HepG2 (cell line): ENCODE data around the gene EIF5B. TPM values are rescaled to one million over a fixed set of nuclear protein-coding genes. Genes with fewer than 3 reads are reported as not detected.

Experiments used
- CEBPG ChIP-seq: IDR thresholded peaks from 2 replicates; pipeline ENCODE4 v1.6.1; 2016
- EEA1 ChIP-seq: sonication (generic); formaldehyde crosslinking; IDR thresholded peaks from 2 replicates; pipeline ENCODE4 v1.5.1; 2020; ENCODE audit warnings: mild to moderate bottlenecking, missing genetic modification reagents, borderline replicate concordance
- HNF4A ChIP-seq: sonication (generic); formaldehyde crosslinking; IDR thresholded peaks from 2 replicates; pipeline ENCODE4 v1.4.0; 2020; ENCODE audit warnings: missing genetic modification reagents
- JUN ChIP-seq: sonication (generic); formaldehyde crosslinking; IDR thresholded peaks from 2 replicates; pipeline ENCODE4 v1.4.0; 2020; ENCODE audit warnings: mild to moderate bottlenecking, missing genetic modification reagents
- KDM3A ChIP-seq: IDR thresholded peaks from 2 replicates; pipeline ENCODE4 v1.6.1; 2018; ENCODE audit warnings: low read depth, missing compliant biosample characterization
- LCORL ChIP-seq, 2 experiments: fragments of 450-650 bp in 1 of 2; sonication (generic) in 1 of 2; formaldehyde crosslinking in 1 of 2; IDR thresholded peaks; 2 replicates each; pipeline versions ENCODE4 v1.5.0 to v1.6.1; 2017 to 2020; ENCODE audit warnings: antibody characterized with exemption in 1 of 2, missing genetic modification reagents in 1 of 2
- MIXL1 ChIP-seq: IDR thresholded peaks from 2 replicates; pipeline ENCODE4 v1.6.1; 2016
- PPARG ChIP-seq: conservative IDR thresholded peaks from 2 replicates; pipeline ENCODE4 v1.6.1; 2016; ENCODE audit warnings: missing biosample characterization, missing genetic modification reagents
- REL ChIP-seq: sonication (generic); formaldehyde crosslinking; conservative IDR thresholded peaks from 2 replicates; pipeline ENCODE4 v1.8.0; 2022; ENCODE audit warnings: mild to moderate bottlenecking, missing genetic modification reagents, moderate library complexity
- RFX5 ChIP-seq: IDR thresholded peaks from 2 replicates; pipeline ENCODE4 v1.6.1; 2011; ENCODE audit warnings: low read depth, low read length, improper control_type of control experiment
- RFXAP ChIP-seq: sonication (generic); formaldehyde crosslinking; IDR thresholded peaks from 2 replicates; pipeline ENCODE4 v1.4.0; 2020; ENCODE audit warnings: missing genetic modification reagents, borderline replicate concordance
- SP5 ChIP-seq: IDR thresholded peaks from 2 replicates; pipeline ENCODE4 v1.6.1; 2016; ENCODE audit warnings: low read depth, borderline replicate concordance
- TOE1 ChIP-seq: sonication (generic); formaldehyde crosslinking; IDR thresholded peaks from 2 replicates; pipeline ENCODE4 v1.4.0; 2020; ENCODE audit warnings: mild to moderate bottlenecking, missing genetic modification reagents
- YEATS2 ChIP-seq: sonication (generic); formaldehyde crosslinking; IDR thresholded peaks from 2 replicates; pipeline ENCODE4 v1.4.0; 2020; ENCODE audit warnings: missing genetic modification reagents, borderline replicate concordance
- ZNF232 ChIP-seq: sonication (generic); formaldehyde crosslinking; IDR thresholded peaks from 2 replicates; pipeline ENCODE4 v1.4.0; 2020; ENCODE audit warnings: missing genetic modification reagents, borderline replicate concordance
- ZNF354B ChIP-seq: sonication (generic); formaldehyde crosslinking; IDR thresholded peaks from 2 replicates; pipeline ENCODE4 v1.8.0; 2022; ENCODE audit warnings: mild to moderate bottlenecking, missing genetic modification reagents
- ZNF382 ChIP-seq: sonication (generic); formaldehyde crosslinking; IDR thresholded peaks from 2 replicates; pipeline ENCODE4 v1.5.0; 2020; ENCODE audit warnings: missing genetic modification reagents, mild to moderate bottlenecking, borderline replicate concordance
- ZNF468 ChIP-seq: sonication (generic); formaldehyde crosslinking; IDR thresholded peaks from 2 replicates; pipeline ENCODE4 v1.8.0; 2022; ENCODE audit warnings: mild to moderate bottlenecking, moderate library complexity, missing genetic modification reagents
- ZNF546 ChIP-seq: sonication (generic); formaldehyde crosslinking; conservative IDR thresholded peaks from 2 replicates; pipeline ENCODE4 v1.8.1; 2023; ENCODE audit warnings: mild to moderate bottlenecking, missing genetic modification reagents
- ZNF562 ChIP-seq: sonication (generic); formaldehyde crosslinking; IDR thresholded peaks from 2 replicates; pipeline ENCODE4 v1.8.0; 2022; ENCODE audit warnings: missing genetic modification reagents, borderline replicate concordance
- ZNF563 ChIP-seq: sonication (generic); formaldehyde crosslinking; IDR thresholded peaks from 2 replicates; pipeline ENCODE4 v1.8.0; 2022; ENCODE audit warnings: mild to moderate bottlenecking, moderate library complexity, missing genetic modification reagents
- ZSCAN22 ChIP-seq: sonication (generic); formaldehyde crosslinking; IDR thresholded peaks from 2 replicates; pipeline ENCODE4 v1.4.0; 2020; ENCODE audit warnings: mild to moderate bottlenecking, missing genetic modification reagents
- polyA plus RNA-seq, 8 experiments: library from polyadenylated mRNA; depleted of rRNA in 3 of 8; stranded (reverse) in 7 of 8; unstranded in 1 of 8; fragments of >200 nt; fragmentation: Illumina TruSeq in 4 of 8; extraction: Trizol in 4 of 8; gene quantifications; 2 replicates each; pipeline versions ENCODE4 v1.2.1 to v1.2.3, GENCODE V29; 2011 to 2016; ENCODE audit warnings: low read depth in 4 of 8, missing spikeins in 1 of 8, mixed read lengths in 1 of 8; ENCODE audit not compliant: insufficient read depth in 1 of 8
- total RNA-seq, 5 experiments: library from RNA; depleted of rRNA; stranded (reverse); fragments of >200 nt; fragmentation: Illumina TruSeq; extraction: Trizol; gene quantifications; 2 replicates each; pipeline ENCODE4 v1.2.3, GENCODE V29; 2016; ENCODE audit warnings: low read depth in 1 of 5
- TF ChIP-seq, protein P1 (sequence below): sonication (generic); formaldehyde crosslinking; IDR thresholded peaks from 2 replicates; pipeline ENCODE4 v1.4.0; 2020; ENCODE audit warnings: missing genetic modification reagents
- TF ChIP-seq, protein P2 (sequence below): sonication (generic); formaldehyde crosslinking; IDR thresholded peaks from 2 replicates; pipeline ENCODE4 v1.8.1; 2023; ENCODE audit warnings: mild to moderate bottlenecking, missing genetic modification reagents
- TF ChIP-seq, protein P3 (sequence below), 2 experiments: sonication (generic) in 1 of 2; formaldehyde crosslinking in 1 of 2; IDR thresholded peaks; 2 replicates each; pipeline versions ENCODE4 v1.4.0 to v1.6.1; 2016 to 2020; ENCODE audit warnings: borderline replicate concordance in 1 of 2, low read depth in 1 of 2, mild to moderate bottlenecking in 1 of 2, missing genetic modification reagents in 1 of 2

Gene EIF5B
- total and polyA plus RNA-seq, 2 of the 13 experiments (the other 11 are each of a cell fraction or from before 2014, with no cell fraction given), result 8.8 to 32.1 TPM

DNA sequence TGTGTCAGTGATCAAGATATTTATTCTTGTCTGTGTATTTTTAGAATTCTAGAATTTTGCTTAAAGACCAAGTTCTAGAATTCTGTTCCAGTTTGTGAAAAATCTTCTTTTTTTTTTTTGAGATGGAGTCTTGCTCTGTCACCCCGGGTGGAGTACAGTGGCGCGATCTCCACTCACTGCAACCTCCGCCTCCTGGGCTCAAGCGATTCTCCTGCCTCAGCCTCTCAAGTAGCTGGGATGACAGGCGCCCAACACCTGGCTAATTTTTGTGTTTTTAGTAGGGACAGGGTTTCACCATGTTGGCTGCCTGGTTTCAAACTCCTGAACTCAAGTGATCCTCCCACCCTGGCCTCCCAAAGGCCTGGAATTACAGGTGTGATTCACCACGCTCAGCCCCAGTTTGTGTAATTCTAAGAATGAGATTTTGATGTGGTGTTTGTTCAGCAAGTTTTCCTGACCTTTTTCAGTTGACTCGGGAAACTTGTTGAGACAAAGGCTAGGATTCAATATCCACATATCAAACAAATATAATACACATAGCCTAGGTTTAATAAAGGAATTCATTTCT, 3.6 kb downstream of the EIF5B start (continued):
- TF ChIP-seq, protein P1, sequence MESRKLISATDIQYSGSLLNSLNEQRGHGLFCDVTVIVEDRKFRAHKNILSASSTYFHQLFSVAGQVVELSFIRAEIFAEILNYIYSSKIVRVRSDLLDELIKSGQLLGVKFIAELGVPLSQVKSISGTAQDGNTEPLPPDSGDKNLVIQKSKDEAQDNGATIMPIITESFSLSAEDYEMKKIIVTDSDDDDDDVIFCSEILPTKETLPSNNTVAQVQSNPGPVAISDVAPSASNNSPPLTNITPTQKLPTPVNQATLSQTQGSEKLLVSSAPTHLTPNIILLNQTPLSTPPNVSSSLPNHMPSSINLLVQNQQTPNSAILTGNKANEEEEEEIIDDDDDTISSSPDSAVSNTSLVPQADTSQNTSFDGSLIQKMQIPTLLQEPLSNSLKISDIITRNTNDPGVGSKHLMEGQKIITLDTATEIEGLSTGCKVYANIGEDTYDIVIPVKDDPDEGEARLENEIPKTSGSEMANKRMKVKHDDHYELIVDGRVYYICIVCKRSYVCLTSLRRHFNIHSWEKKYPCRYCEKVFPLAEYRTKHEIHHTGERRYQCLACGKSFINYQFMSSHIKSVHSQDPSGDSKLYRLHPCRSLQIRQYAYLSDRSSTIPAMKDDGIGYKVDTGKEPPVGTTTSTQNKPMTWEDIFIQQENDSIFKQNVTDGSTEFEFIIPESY (CRISPR knock-in tag), result peak; percentile 46; the same call in 1 of the 2 replicates
- TF ChIP-seq SP5 (no peak), ZNF232 (no peak), RFX5 (no peak), CEBPG (no peak), ZNF562 (no peak), JUN (CRISPR knock-in tag) (no peak), ZNF563 (CRISPR knock-in tag) (no peak), EEA1 (CRISPR knock-in tag) (no peak), REL (CRISPR knock-in tag) (no peak), ZNF546 (CRISPR knock-in tag) (no peak), ZNF382 (no peak), TOE1 (no peak), ZSCAN22 (CRISPR knock-in tag) (no peak), HNF4A (CRISPR knock-in tag) (no peak), YEATS2 (CRISPR knock-in tag) (no peak), ZNF468 (CRISPR knock-in tag) (no peak), PPARG (CRISPR knock-in tag) (no peak), MIXL1 (CRISPR knock-in tag) (no peak), ZNF354B (no peak), LCORL (IDR thresholded peaks at IDR 0.05) (no peak), LCORL (CRISPR knock-in tag; IDR thresholded peaks at IDR 0.05) (no peak), RFXAP (0 out of 2 replicates have a peak, but pooled peaks have one; percentile 39), KDM3A (no peak)
- TF ChIP-seq, protein P2, sequence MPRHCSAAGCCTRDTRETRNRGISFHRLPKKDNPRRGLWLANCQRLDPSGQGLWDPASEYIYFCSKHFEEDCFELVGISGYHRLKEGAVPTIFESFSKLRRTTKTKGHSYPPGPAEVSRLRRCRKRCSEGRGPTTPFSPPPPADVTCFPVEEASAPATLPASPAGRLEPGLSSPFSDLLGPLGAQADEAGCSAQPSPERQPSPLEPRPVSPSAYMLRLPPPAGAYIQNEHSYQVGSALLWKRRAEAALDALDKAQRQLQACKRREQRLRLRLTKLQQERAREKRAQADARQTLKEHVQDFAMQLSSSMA (CRISPR knock-in tag), result no peak
- TF ChIP-seq, protein P3, sequence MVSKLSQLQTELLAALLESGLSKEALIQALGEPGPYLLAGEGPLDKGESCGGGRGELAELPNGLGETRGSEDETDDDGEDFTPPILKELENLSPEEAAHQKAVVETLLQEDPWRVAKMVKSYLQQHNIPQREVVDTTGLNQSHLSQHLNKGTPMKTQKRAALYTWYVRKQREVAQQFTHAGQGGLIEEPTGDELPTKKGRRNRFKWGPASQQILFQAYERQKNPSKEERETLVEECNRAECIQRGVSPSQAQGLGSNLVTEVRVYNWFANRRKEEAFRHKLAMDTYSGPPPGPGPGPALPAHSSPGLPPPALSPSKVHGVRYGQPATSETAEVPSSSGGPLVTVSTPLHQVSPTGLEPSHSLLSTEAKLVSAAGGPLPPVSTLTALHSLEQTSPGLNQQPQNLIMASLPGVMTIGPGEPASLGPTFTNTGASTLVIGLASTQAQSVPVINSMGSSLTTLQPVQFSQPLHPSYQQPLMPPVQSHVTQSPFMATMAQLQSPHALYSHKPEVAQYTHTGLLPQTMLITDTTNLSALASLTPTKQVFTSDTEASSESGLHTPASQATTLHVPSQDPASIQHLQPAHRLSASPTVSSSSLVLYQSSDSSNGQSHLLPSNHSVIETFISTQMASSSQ (IDR thresholded peaks at IDR 0.05; ENCODE audit: low read depth), result no peak
- TF ChIP-seq, protein P3 (CRISPR knock-in tag; IDR thresholded peaks at IDR 0.05; ENCODE audit: borderline replicate concordance), result no peak
